ENCODE data around the gene DHRS12. TPM values are rescaled to one million over a fixed set of nuclear protein-coding genes. Genes with fewer than 3 reads are reported as not detected.
A peak's percentile ranks its signal among the peaks of the same experiment; 100 is the strongest.

DHRS12 gene
- total and polyA plus RNA-seq, 8 donors, result 13.8 to 39.4 (median 26.5) TPM

GRCh38 chr13:51739027-51739764 is 64.8 kb downstream of the DHRS12 start:
- intact Hi-C loops (cut with DNase I), result loop anchor here in 1 of 3 donors (10.0 kb wide), 2 partner anchors 144 to 284 kb away; partner anchors contain the start of gene INTS6
- DNase-seq, result no peak
- ATAC-seq, result peak in 1 of 4 donors; percentile 11
- Histone ChIP-seq H3K36me3 (peaks cover 0 to 7% (median 0%) of the 10 kb centered on the region in 3 donors), H3K27me3 (no peaks in the 10 kb centered on the region), H3K9me3 (no peaks in the 10 kb centered on the region), H3K27ac (no peak overlapping the region), H3K4me1 (no peaks in the 10 kb centered on the region), H3K4me3 (no peak overlapping the region)
- 67 to 81% methylated on average over 6 of the region's 6 CpGs for WGBS, 2 donors
- peak; percentile 39 for FAIRE-seq
- no peak for TF ChIP-seq CTCF (IDR thresholded peaks at IDR 0.05)

- no peaks in the 10 kb centered on the region for H3K27me3 ChIP-seq
- no peak for TF ChIP-seq CTCF (IDR thresholded peaks at IDR 0.05)
- no peak for FAIRE-seq
- no peak overlapping the region for H3K27ac ChIP-seq
- H3K9me3 ChIP-seq, result no peaks in the 10 kb centered on the region
- DNase-seq, result no peak
- peaks cover 0 to 7% (median 0%) of the 10 kb centered on the region in 3 donors for H3K36me3 ChIP-seq
- intact Hi-C loops (cut with DNase I), result loop anchor here in 1 of 3 donors (10.0 kb wide), 2 partner anchors 144 to 284 kb away; partner anchors contain the start of gene INTS6
- H3K4me3 ChIP-seq, result no peak overlapping the region
- 94 to 95% methylated on average over 2 of the region's 2 CpGs for WGBS, 2 donors
- peaks cover 0 to 3% (median 0%) of the 10 kb centered on the region in 3 donors for H3K4me1 ChIP-seq
- ATAC-seq, result no peak
These were observed 65.6 kb downstream of the DHRS12 start for GRCh38 chr13:51738226-51738905.

GRCh38 chr13:51737609-51738008 is 66.4 kb downstream of the DHRS12 start:
- Histone ChIP-seq H3K9me3 (no peaks in the 10 kb centered on the region), H3K4me3 (no peak overlapping the region), H3K4me1 (peaks cover 0 to 3% (median 0%) of the 10 kb centered on the region in 3 donors), H3K27me3 (no peaks in the 10 kb centered on the region), H3K36me3 (peaks cover 0 to 7% (median 0%) of the 10 kb centered on the region in 3 donors), H3K27ac (no peak overlapping the region)
- no peak for TF ChIP-seq CTCF (IDR thresholded peaks at IDR 0.05)
- WGBS, 2 donors, result 95 to 97% methylated on average over 3 of the region's 3 CpGs
- DNase-seq (no peak), FAIRE-seq (no peak), ATAC-seq (no peak)
- intact Hi-C loops (cut with DNase I), result loop anchor here in 1 of 3 donors (10.0 kb wide), 2 partner anchors 143 to 283 kb away; partner anchors contain the start of gene INTS6

GRCh38 chr13:51734786-51735185 is 69.2 kb downstream of the DHRS12 start:
- TF ChIP-seq CTCF (IDR thresholded peaks at IDR 0.05), result no peak
- ATAC-seq, result no peak
- Histone ChIP-seq H3K27me3 (no peaks in the 10 kb centered on the region), H3K36me3 (peaks cover 0 to 3% (median 0%) of the 10 kb centered on the region in 3 donors), H3K9me3 (no peaks in the 10 kb centered on the region), H3K4me3 (no peak overlapping the region), H3K4me1 (peaks cover 14 to 23% (median 23%) of the 10 kb centered on the region in 3 donors), H3K27ac (no peak overlapping the region)
- no peak for FAIRE-seq
- DNase-seq, result no peak
- intact Hi-C loops (cut with DNase I), result loop anchor here in 1 of 3 donors (10.0 kb wide), 2 partner anchors 140 to 280 kb away; partner anchors contain the start of gene INTS6
- 94 to 97% methylated on average over 2 of the region's 2 CpGs for WGBS, 2 donors

All from pancreas (tissue), 10 donors.